Thoracic aorta (tissue), 2 donors: ENCODE data around the gene GCN1. TPM values are rescaled to one million over a fixed set of nuclear protein-coding genes. Genes with fewer than 3 reads are reported as not detected.

Experiments used
- ATAC-seq: fragments of 150-250 bp; one replicate; pipeline ENCODE4 v1.8.0; 2017; ENCODE audit warnings: low read depth; ENCODE audit not compliant: insufficient number of reproducible peaks, low FRiP score
- DNase-seq: peaks from one replicate; pipeline ENCODE4 v3.0.0-alpha.2; 2020; ENCODE audit warnings: low spot score
- H3K27ac ChIP-seq, 2 donors: fragments of 200-600 bp; sonication (generic); 1 replicate in 1 of 2; 2 replicates in 1 of 2; pipeline ENCODE4 v1.5.1; 2016; ENCODE audit warnings: mild to moderate bottlenecking in 2 of 2, moderate library complexity in 2 of 2
- H3K27me3 ChIP-seq: fragments of 200-600 bp; sonication (generic); replicated peaks from 2 replicates; pipeline ENCODE4 v1.6.0; 2016; ENCODE audit warnings: mild to moderate bottlenecking; ENCODE audit not compliant: insufficient read depth
- H3K36me3 ChIP-seq: fragments of 200-600 bp; sonication (generic); one replicate; pipeline ENCODE4 v1.5.1; 2016
- H3K4me1 ChIP-seq, 2 donors: fragments of 200-600 bp; sonication (generic); 1 replicate in 1 of 2; 2 replicates in 1 of 2; pipeline versions ENCODE4 v1.5.1 to v1.6.0; 2016; ENCODE audit warnings: low read depth in 2 of 2, mild to moderate bottlenecking in 1 of 2; ENCODE audit not compliant: control insufficient read depth in 1 of 2
- H3K4me3 ChIP-seq: fragments of 200-600 bp; sonication (generic); 2 replicates; pipeline ENCODE4 v1.5.1; 2016; ENCODE audit warnings: mild to moderate bottlenecking
- H3K9me3 ChIP-seq: fragments of 200-600 bp; sonication (generic); 2 replicates; pipeline ENCODE4 v1.5.1; 2016
- total RNA-seq, 2 donors: library from RNA; depleted of rRNA; stranded (reverse); fragments of >200 nt; gene quantifications; one replicate each; pipeline versions ENCODE4 v1.1.0 to v1.2.3, GENCODE V29; 2016
- TF ChIP-seq, protein P1 (sequence below): fragments of 200-600 bp; sonication (generic); IDR thresholded peaks from one replicate; pipeline ENCODE4 v1.5.1; 2019; ENCODE audit warnings: antibody characterized with exemption

The GCN1 gene
- total RNA-seq, 2 donors from 2014 or later, result 56.8 to 91.5 TPM

DNA sequence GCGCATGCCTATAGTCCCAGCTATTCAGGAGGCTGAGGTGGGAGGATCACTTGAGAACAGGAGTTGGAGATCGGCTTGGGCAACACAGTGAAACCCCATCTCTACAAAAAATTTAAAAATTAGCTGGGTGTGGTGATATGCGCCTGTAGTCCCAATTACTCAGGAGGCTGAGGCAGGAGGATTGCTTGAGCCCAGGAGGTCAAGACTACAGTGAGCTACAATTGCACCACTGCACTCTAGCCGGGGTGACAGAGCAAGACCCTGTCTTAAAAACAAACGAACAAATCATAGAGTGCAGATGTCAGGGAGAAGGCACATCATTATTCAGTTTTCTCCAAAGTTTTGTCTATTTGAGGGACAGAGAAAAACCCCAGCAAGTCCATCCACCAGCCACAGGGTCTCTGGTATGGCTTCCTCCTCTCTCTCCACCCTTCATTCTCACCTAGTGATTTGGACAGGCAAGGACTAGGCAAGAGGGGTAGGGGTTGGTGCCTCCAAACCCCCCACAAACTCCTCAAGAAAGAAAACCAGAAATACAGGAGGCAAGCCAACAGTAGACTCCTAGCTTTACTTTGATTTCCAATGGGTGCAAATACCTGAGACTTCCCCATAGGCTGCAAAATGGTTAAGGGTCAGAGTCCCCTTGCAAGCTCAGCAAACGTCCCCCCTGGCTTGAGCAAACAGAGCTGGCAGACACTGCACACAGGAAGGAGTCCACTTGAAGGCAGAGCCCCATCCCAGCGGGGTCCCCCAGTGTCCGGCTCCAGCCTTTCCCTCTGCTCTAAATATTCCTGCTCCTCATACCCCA is 32.9 kb upstream of the GCN1 start:
- H3K9me3 ChIP-seq, result no peaks in the 10 kb centered on the region
- H3K27me3 ChIP-seq, result no peaks in the 10 kb centered on the region
- no peak overlapping the region for H3K27ac ChIP-seq
- TF ChIP-seq, protein P1, sequence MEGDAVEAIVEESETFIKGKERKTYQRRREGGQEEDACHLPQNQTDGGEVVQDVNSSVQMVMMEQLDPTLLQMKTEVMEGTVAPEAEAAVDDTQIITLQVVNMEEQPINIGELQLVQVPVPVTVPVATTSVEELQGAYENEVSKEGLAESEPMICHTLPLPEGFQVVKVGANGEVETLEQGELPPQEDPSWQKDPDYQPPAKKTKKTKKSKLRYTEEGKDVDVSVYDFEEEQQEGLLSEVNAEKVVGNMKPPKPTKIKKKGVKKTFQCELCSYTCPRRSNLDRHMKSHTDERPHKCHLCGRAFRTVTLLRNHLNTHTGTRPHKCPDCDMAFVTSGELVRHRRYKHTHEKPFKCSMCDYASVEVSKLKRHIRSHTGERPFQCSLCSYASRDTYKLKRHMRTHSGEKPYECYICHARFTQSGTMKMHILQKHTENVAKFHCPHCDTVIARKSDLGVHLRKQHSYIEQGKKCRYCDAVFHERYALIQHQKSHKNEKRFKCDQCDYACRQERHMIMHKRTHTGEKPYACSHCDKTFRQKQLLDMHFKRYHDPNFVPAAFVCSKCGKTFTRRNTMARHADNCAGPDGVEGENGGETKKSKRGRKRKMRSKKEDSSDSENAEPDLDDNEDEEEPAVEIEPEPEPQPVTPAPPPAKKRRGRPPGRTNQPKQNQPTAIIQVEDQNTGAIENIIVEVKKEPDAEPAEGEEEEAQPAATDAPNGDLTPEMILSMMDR, result no peak
- H3K36me3 ChIP-seq, result peaks cover 12% of the 10 kb centered on the region
- no peak overlapping the region for H3K4me3 ChIP-seq
- DNase-seq (no peak), ATAC-seq (no peak)
- H3K4me1 ChIP-seq, result peaks cover 47 to 69% of the 10 kb centered on the region in 2 donors

DNA sequence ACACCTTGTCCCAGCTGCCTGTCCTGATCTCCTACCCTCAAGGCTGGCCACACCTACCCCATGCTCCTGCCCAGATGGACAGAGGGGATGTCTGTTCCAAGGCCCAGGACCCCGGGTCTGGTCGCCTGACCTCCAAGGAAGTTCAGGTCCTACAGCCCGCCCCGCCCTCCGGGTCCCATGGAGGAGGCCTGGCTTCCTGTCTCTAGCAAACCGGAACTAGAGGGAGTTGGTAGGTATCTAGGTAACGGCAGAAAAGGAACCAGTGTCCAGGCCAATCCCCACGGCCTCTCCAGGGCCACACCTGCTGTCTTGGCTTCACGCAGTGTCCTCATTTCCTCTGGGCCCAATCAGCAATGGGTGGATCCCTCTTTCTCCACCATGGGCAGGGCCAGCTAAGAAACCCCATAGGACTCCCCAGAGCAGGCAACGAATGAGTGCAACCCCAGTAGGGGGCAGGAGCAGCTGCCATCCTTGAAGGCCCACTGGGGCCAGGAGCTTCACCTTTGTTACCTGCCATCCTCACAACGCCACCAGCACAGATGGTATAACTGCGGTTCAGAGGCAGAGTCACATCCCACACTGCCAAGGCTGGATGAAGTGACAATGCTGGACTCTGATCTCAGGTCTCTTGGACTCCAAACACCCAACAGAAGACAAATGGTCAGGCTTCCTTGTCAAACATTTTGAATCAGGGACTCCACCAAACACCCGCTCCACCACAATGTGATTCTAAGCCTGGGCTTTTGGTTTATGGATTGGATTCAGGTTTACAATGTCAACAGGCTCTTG is 31.5 kb upstream of the GCN1 start:
- ATAC-seq, result no peak
- no peaks in the 10 kb centered on the region for H3K27me3 ChIP-seq
- H3K27ac ChIP-seq, result no peak overlapping the region
- H3K9me3 ChIP-seq, result no peaks in the 10 kb centered on the region
- H3K36me3 ChIP-seq, result peaks cover 24% of the 10 kb centered on the region
- H3K4me3 ChIP-seq, result no peak overlapping the region
- DNase-seq, result no peak
- H3K4me1 ChIP-seq, result peaks cover 35 to 55% of the 10 kb centered on the region in 2 donors
- TF ChIP-seq, protein P1, result no peak

DNA sequence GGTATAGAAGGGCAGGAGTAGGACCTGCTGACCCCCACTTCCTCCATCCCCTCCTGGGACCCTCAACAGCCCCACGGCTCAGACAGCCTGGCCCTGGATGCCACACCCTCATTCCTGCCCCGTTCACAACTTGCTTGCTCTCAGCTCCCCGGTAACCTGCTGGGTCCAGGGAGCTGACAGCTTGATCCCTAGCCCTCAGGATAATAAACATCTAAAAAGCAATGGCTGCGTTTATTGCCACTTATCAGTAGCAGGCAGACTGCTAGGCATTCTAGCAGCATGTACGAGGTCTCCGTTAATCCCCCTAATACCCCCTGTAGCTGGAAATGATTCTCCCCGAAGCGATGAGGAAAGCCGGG is 30.7 kb upstream of the GCN1 start:
- Histone ChIP-seq H3K27me3 (no peaks in the 10 kb centered on the region), H3K4me3 (peak overlapping the region; percentile 32), H3K4me1 (peaks cover 26 to 46% of the 10 kb centered on the region in 2 donors), H3K27ac (no peak overlapping the region), H3K9me3 (no peaks in the 10 kb centered on the region), H3K36me3 (peaks cover 31% of the 10 kb centered on the region)
- no peak for ATAC-seq
- no peak for DNase-seq
- TF ChIP-seq, protein P1, result no peak

GRCh38 chr12:120224304-120225199 is 30.0 kb upstream of the GCN1 start:
- no peaks in the 10 kb centered on the region for H3K9me3 ChIP-seq
- peaks cover 20 to 40% of the 10 kb centered on the region in 2 donors for H3K4me1 ChIP-seq
- H3K36me3 ChIP-seq, result peaks cover 34% of the 10 kb centered on the region
- H3K27ac ChIP-seq, result peak overlapping the region in 1 of 2 donors; percentile 20
- H3K27me3 ChIP-seq, result no peaks in the 10 kb centered on the region
- DNase-seq (no peak), ATAC-seq (no peak)
- H3K4me3 ChIP-seq, result peak overlapping the region; percentile 32
- TF ChIP-seq, protein P1, result no peak
